NCI-H1105 (cell line): ENCODE data around the gene CCL1.
A peak's percentile ranks its signal among the peaks of the same experiment; 100 is the strongest.

ENCODE experiments used
- DNase-seq: peaks from one replicate; lab custom pipeline; 2025; lab: John Stamatoyannopoulos, UW

Gene CCL1

GRCh38 chr17:34383216-34383615, 20.2 kb upstream of the CCL1 start:
- no peak for DNase-seq

- no peak for DNase-seq
Observed at GRCh38 chr17:34382621-34383124, 19.6 kb upstream of the CCL1 start.

- DNase-seq = no peak
Observed at GRCh38 chr17:34379868-34380267, 16.8 kb upstream of the CCL1 start.

- DNase-seq = no peak
Observed at GRCh38 chr17:34378664-34379101, 15.7 kb upstream of the CCL1 start.

- no peak for DNase-seq
Observed at GRCh38 chr17:34377078-34377823, 14.2 kb upstream of the CCL1 start.

- DNase-seq = no peak
Observed at GRCh38 chr17:34375426-34375997, 12.5 kb upstream of the CCL1 start.

- peak; percentile 89 for DNase-seq
Observed at GRCh38 chr17:34374457-34374856, 11.4 kb upstream of the CCL1 start.

- no peak for DNase-seq
Observed at GRCh38 chr17:34371405-34372100, 8.5 kb upstream of the CCL1 start.

- no peak for DNase-seq
Observed at GRCh38 chr17:34370997-34371395, 8.0 kb upstream of the CCL1 start.

GRCh38 chr17:34370376-34370996, 7.5 kb upstream of the CCL1 start:
- DNase-seq = no peak

- DNase-seq = no peak
Observed at GRCh38 chr17:34369571-34369970, 6.5 kb upstream of the CCL1 start.

- DNase-seq = no peak
Observed at GRCh38 chr17:34368946-34369500, 6.0 kb upstream of the CCL1 start.

- no peak for DNase-seq
Observed at GRCh38 chr17:34368196-34368945, 5.3 kb upstream of the CCL1 start.

- no peak for DNase-seq
Observed at GRCh38 chr17:34367486-34368195, 4.6 kb upstream of the CCL1 start.

GRCh38 chr17:34366529-34367107, 3.6 kb upstream of the CCL1 start:
- DNase-seq = no peak

- DNase-seq = no peak
Observed at GRCh38 chr17:34366010-34366409, 3.0 kb upstream of the CCL1 start.

GRCh38 chr17:34365340-34365739, 2.3 kb upstream of the CCL1 start:
- no peak for DNase-seq

GRCh38 chr17:34364751-34365150, 1.7 kb upstream of the CCL1 start:
- no peak for DNase-seq

- DNase-seq = peak; percentile 90
Observed at GRCh38 chr17:34361478-34362061, 1.5 kb downstream of the CCL1 start.
